GM23338 (cell line): Measurements from ENCODE around the gene CNOT6L. TPM values are rescaled to one million over a fixed set of nuclear protein-coding genes. Genes with fewer than 3 reads are reported as not detected.

Experiments
- ATAC-seq: fragments of 200-7000 bp; cut with Tn5 transposase; 3 replicates; pipeline ENCODE4 v1.9.1; 2020
- DNase-seq: peaks from one replicate; pipeline ENCODE4 v3.0.0-alpha.2; 2015; ENCODE audit warnings: low spot score
- H2AFZ ChIP-seq: fragments of 200-600 bp; sonication (generic); 2 replicates; pipeline ENCODE4 v1.8.0; 2016; ENCODE audit warnings: antibody characterized with exemption, mild to moderate bottlenecking, moderate library complexity
- H3F3A ChIP-seq: fragments of 200-600 bp; sonication (generic); replicated peaks from 2 replicates; pipeline ENCODE4 v1.8.0; 2017; ENCODE audit warnings: antibody characterized with exemption, mixed run types, low read depth
- H3K27ac ChIP-seq: fragments of 200-600 bp; sonication (generic); 2 replicates; pipeline ENCODE4 v1.6.1; 2016; ENCODE audit warnings: low read depth
- H3K27me3 ChIP-seq: fragments of 200-600 bp; sonication (generic); 2 replicates; pipeline ENCODE4 v1.8.0; 2016; ENCODE audit warnings: mild to moderate bottlenecking, mixed run types, moderate library complexity; ENCODE audit not compliant: insufficient read depth
- H3K36me3 ChIP-seq: fragments of 200-600 bp; sonication (generic); 2 replicates; pipeline ENCODE4 v1.8.0; 2016; ENCODE audit warnings: mild to moderate bottlenecking; ENCODE audit not compliant: insufficient read depth
- H3K4me1 ChIP-seq: fragments of 200-600 bp; sonication (generic); 2 replicates; pipeline ENCODE4 v1.8.0; 2016; ENCODE audit warnings: mild to moderate bottlenecking, moderate library complexity; ENCODE audit not compliant: insufficient read depth
- H3K4me2 ChIP-seq: fragments of 200-600 bp; sonication (generic); 2 replicates; pipeline ENCODE4 v1.7.1; 2017; ENCODE audit warnings: mixed run types
- H3K4me3 ChIP-seq: fragments of 200-600 bp; sonication (generic); 2 replicates; pipeline ENCODE4 v1.6.1; 2016; ENCODE audit warnings: mixed run types
- H3K79me2 ChIP-seq: fragments of 200-600 bp; sonication (generic); replicated peaks from 2 replicates; pipeline ENCODE4 v1.8.0; 2017; ENCODE audit warnings: mild to moderate bottlenecking; ENCODE audit not compliant: insufficient read depth
- H3K9me2 ChIP-seq: fragments of 200-600 bp; sonication (generic); 2 replicates; pipeline ENCODE4 v1.8.0; 2017; ENCODE audit not compliant: insufficient read depth
- H4K20me1 ChIP-seq: fragments of 200-600 bp; sonication (generic); replicated peaks from 2 replicates; pipeline ENCODE4 v1.8.0; 2017; ENCODE audit warnings: mild to moderate bottlenecking; ENCODE audit not compliant: insufficient read depth
- H3K27ac Mint-ChIP-seq: 2 replicates; pipeline ENCODE4 v1.8.0; 2020; ENCODE audit warnings: inconsistent platforms, mild to moderate bottlenecking, moderate library complexity, mixed read lengths
- H3K27me3 Mint-ChIP-seq: 3 replicates; pipeline ENCODE4 v1.8.0; 2022; ENCODE audit warnings: low read depth, mild to moderate bottlenecking, moderate library complexity, mixed read lengths, inconsistent platforms; ENCODE audit not compliant: insufficient read depth, poor library complexity
- H3K36me3 Mint-ChIP-seq: 3 replicates; pipeline ENCODE4 v1.8.0; 2021; ENCODE audit warnings: low read depth, mild to moderate bottlenecking, inconsistent platforms, moderate library complexity, mixed read lengths
- H3K4me1 Mint-ChIP-seq: 3 replicates; pipeline ENCODE4 v1.8.0; 2020; ENCODE audit warnings: mild to moderate bottlenecking, inconsistent platforms, mixed read lengths
- H3K4me3 Mint-ChIP-seq: 3 replicates; pipeline ENCODE4 v1.8.0; 2021; ENCODE audit warnings: moderate library complexity, mild to moderate bottlenecking, inconsistent platforms, mixed read lengths
- H3K9me3 Mint-ChIP-seq: 3 replicates; pipeline ENCODE4 v1.8.0; 2020; ENCODE audit warnings: moderate library complexity, mild to moderate bottlenecking, inconsistent platforms, mixed read lengths
- CREB1 ChIP-seq: fragments of 250-450 bp; sonication (Bioruptor Pico); IDR thresholded peaks from 2 replicates; pipeline ENCODE4 v1.5.0; 2020; ENCODE audit warnings: low read depth, mild to moderate bottlenecking, moderate library complexity
- CTCF ChIP-seq, 2 experiments: fragments of 200-600 bp in 1 of 2; sonication (generic) in 1 of 2; conservative IDR thresholded peaks; 2 replicates each; pipeline versions ENCODE4 v1.5.1 to v1.6.1; 2016 to 2017; ENCODE audit warnings: antibody characterized with exemption in 2 of 2, low read depth in 2 of 2, mild to moderate bottlenecking in 2 of 2, moderate library complexity in 1 of 2
- ETS1 ChIP-seq: IDR thresholded peaks from 2 replicates; pipeline ENCODE4 v1.6.1; 2016; ENCODE audit warnings: antibody characterized with exemption
- EZH2 ChIP-seq: fragments of 200-600 bp; sonication (generic); IDR thresholded peaks from one replicate; pipeline ENCODE4 v1.8.0; 2017; ENCODE audit warnings: antibody characterized with exemption, mild to moderate bottlenecking, low read depth; ENCODE audit not compliant: unreplicated experiment
- EZH2phosphoT487 ChIP-seq: fragments of 200-600 bp; sonication (generic); IDR thresholded peaks from one replicate; pipeline ENCODE4 v1.8.1; 2018; ENCODE audit warnings: antibody characterized with exemption; ENCODE audit not compliant: unreplicated experiment
- JUNB ChIP-seq: IDR thresholded peaks from one replicate; pipeline ENCODE4 v1.6.1; 2016; ENCODE audit warnings: antibody characterized with exemption; ENCODE audit not compliant: unreplicated experiment
- NANOG ChIP-seq: IDR thresholded peaks from 2 replicates; pipeline ENCODE4 v1.6.1; 2016; ENCODE audit warnings: antibody characterized with exemption, borderline replicate concordance
- POLR2AphosphoS5 ChIP-seq: IDR thresholded peaks from 2 replicates; pipeline ENCODE4 v1.6.1; 2016; ENCODE audit warnings: antibody characterized with exemption, low read depth
- STAT1 ChIP-seq: IDR thresholded peaks from one replicate; pipeline ENCODE4 v1.6.1; 2016; ENCODE audit warnings: antibody characterized with exemption; ENCODE audit not compliant: unreplicated experiment
- ZNF114 ChIP-seq: fragments of 250-450 bp; sonication (Bioruptor Pico); IDR thresholded peaks from 2 replicates; pipeline ENCODE4 v1.5.0; 2020; ENCODE audit warnings: mild to moderate bottlenecking, moderate library complexity
- ZNF331 ChIP-seq: fragments of 250-450 bp; sonication (Bioruptor Pico); IDR thresholded peaks from 2 replicates; pipeline ENCODE4 v1.5.0; 2020; ENCODE audit warnings: low read depth, mild to moderate bottlenecking, moderate library complexity
- ZNF462 ChIP-seq: fragments of 250-450 bp; sonication (Bioruptor Pico); IDR thresholded peaks from 2 replicates; pipeline ENCODE4 v1.5.0; 2020; ENCODE audit warnings: mild to moderate bottlenecking, moderate library complexity
- polyA plus RNA-seq: library from polyadenylated mRNA; unstranded; fragments of >200 nt; fragmentation: Nextera tagmentation; extraction: Ambion mirVana; gene quantifications from 2 replicates; pipeline ENCODE4 v1.2.1, GENCODE V29; 2016
- total RNA-seq: library from RNA; depleted of rRNA; stranded (reverse); fragments of >200 nt; shearing (Covaris generic); gene quantifications from 2 replicates; pipeline ENCODE4 v1.2.3, GENCODE V29; 2014

The CNOT6L gene
- total and polyA plus RNA-seq, 2 experiments from 2014 or later = 3.2 to 13.9 TPM

- H3K27me3 ChIP-seq = no peaks in the 10 kb centered on the region
- H3K4me3 Mint-ChIP-seq = no peak overlapping the region
- H2AFZ ChIP-seq = no peak overlapping the region
- TF ChIP-seq CREB1 (no peak), ZNF462 (CRISPR knock-in tag) (no peak), EZH2phosphoT487 (no peak), POLR2AphosphoS5 (no peak), ZNF114 (CRISPR knock-in tag) (no peak), STAT1 (no peak), ZNF331 (CRISPR knock-in tag) (no peak), EZH2 (no peak), JUNB (no peak), ETS1 (no peak), NANOG (no peak), CTCF (conservative IDR thresholded peaks at IDR 0.05; ENCODE audit: low read depth in 2 of 2) (no peak)
- DNase-seq (no peak), ATAC-seq (no peak)
- peaks cover 9% of the 10 kb centered on the region; the same call in 1 of the 2 replicates for H3K79me2 ChIP-seq
- H3K27ac Mint-ChIP-seq = no peak overlapping the region
- no peaks in the 10 kb centered on the region; the same call in 2 of the 3 replicates for H3K36me3 Mint-ChIP-seq
- 0 out of 2 replicates have a peak, but pooled peaks cover 6% of the 10 kb centered on the region for H3F3A ChIP-seq
- no peak overlapping the region for H3K4me2 ChIP-seq
- H3K27me3 Mint-ChIP-seq = peaks cover 12% of the 10 kb centered on the region
- no peaks in the 10 kb centered on the region for H3K36me3 ChIP-seq
- H4K20me1 ChIP-seq = peaks cover 7% of the 10 kb centered on the region
- no peak overlapping the region for H3K27ac ChIP-seq
- H3K4me1 Mint-ChIP-seq = peaks cover 12% of the 10 kb centered on the region
- H3K4me3 ChIP-seq = no peak overlapping the region
- H3K9me3 Mint-ChIP-seq = no peaks in the 10 kb centered on the region
- H3K9me2 ChIP-seq = no peaks in the 10 kb centered on the region
- H3K4me1 ChIP-seq = peaks cover 12% of the 10 kb centered on the region
Measured at GRCh38 chr4:77821775-77822174, 2.6 kb upstream of the CNOT6L start.
